ENCODE results near the gene XRCC3.

The XRCC3 gene

GRCh38 chr14:103725001-103725682, 9.9 kb upstream of the XRCC3 start:
- DNase-seq, result no peak

- DNase-seq, result no peak
These were observed 8.9 kb upstream of the XRCC3 start for GRCh38 chr14:103724116-103724515.

- no peak for DNase-seq
These were observed 8.5 kb upstream of the XRCC3 start for GRCh38 chr14:103723748-103724081.

- no peak for DNase-seq
These were observed 6.3 kb upstream of the XRCC3 start for GRCh38 chr14:103721334-103722120.

- DNase-seq, result no peak
These were observed 4.5 kb upstream of the XRCC3 start for GRCh38 chr14:103719751-103720150.

GRCh38 chr14:103718572-103718971, 3.3 kb upstream of the XRCC3 start:
- DNase-seq, result no peak

- no peak for DNase-seq
These were observed 1.7 kb upstream of the XRCC3 start for GRCh38 chr14:103716899-103717411.

- no peak for DNase-seq
These were observed 995 bp upstream of the XRCC3 start for GRCh38 chr14:103716091-103716801.

GRCh38 chr14:103714063-103714724, 1.1 kb downstream of the XRCC3 start:
- no peak for DNase-seq

- no peak for DNase-seq
These were observed 1.8 kb downstream of the XRCC3 start for GRCh38 chr14:103713304-103714062.

- no peak for DNase-seq
These were observed 2.5 kb downstream of the XRCC3 start for GRCh38 chr14:103712633-103713247.

- DNase-seq, result no peak
These were observed 3.5 kb downstream of the XRCC3 start for GRCh38 chr14:103711516-103712431.

- DNase-seq, result no peak
These were observed 4.4 kb downstream of the XRCC3 start for GRCh38 chr14:103710771-103711377.

- DNase-seq, result no peak
These were observed 5.4 kb downstream of the XRCC3 start for GRCh38 chr14:103709814-103710213.

- no peak for DNase-seq
These were observed 6.5 kb downstream of the XRCC3 start for GRCh38 chr14:103708750-103709187.

GRCh38 chr14:103707329-103708263, 7.7 kb downstream of the XRCC3 start:
- no peak for DNase-seq

- no peak for DNase-seq
These were observed 8.5 kb downstream of the XRCC3 start for GRCh38 chr14:103706551-103707328.

All from activated CD4-positive, alpha-beta T cell treated with anti-CD3 and anti-CD28 coated beads for 1 hour (primary cell).